T-helper 2 cell treated with Interferon-gamma antibody and Interleukin-4, amounts not matched to agents 5 μg/mL and 100 μg/mL, for 36 hours (primary cell): ENCODE measurements around the gene RALGAPB.
"Not testable (repeated sequence)": the region's sequence is repeated elsewhere in the genome, so short reads cannot be mapped to it uniquely, and the experiment has no call there.

ENCODE experiments used
- DNase-seq: peaks from one replicate; pipeline ENCODE4 v3.0.0; 2021; ENCODE audit warnings: low spot score
- H3K27ac Mint-ChIP-seq: one replicate; pipeline ENCODE4 v1.8.0; 2021; ENCODE audit warnings: mild to moderate bottlenecking, mixed read lengths
- H3K27me3 Mint-ChIP-seq: one replicate; pipeline ENCODE4 v1.8.0; 2021; ENCODE audit warnings: low read depth, mixed read lengths
- H3K36me3 Mint-ChIP-seq: one replicate; pipeline ENCODE4 v1.8.0; 2021; ENCODE audit warnings: low read depth, mixed read lengths
- H3K4me1 Mint-ChIP-seq: one replicate; pipeline ENCODE4 v1.8.0; 2021; ENCODE audit warnings: low read depth, mixed read lengths
- H3K4me3 Mint-ChIP-seq: one replicate; pipeline ENCODE4 v1.8.0; 2022; ENCODE audit warnings: mild to moderate bottlenecking, moderate library complexity, mixed read lengths
- H3K9me3 Mint-ChIP-seq: one replicate; pipeline ENCODE4 v1.8.0; 2021; ENCODE audit warnings: mixed read lengths

Gene RALGAPB

GRCh38 chr20:38583306-38583705, 110.7 kb downstream of the RALGAPB start:
- H3K27me3 Mint-ChIP-seq: no peaks in the 10 kb centered on the region

GRCh38 chr20:38584099-38584763, 111.6 kb downstream of the RALGAPB start:
- Mint-ChIP-seq H3K9me3 (no peaks in the 10 kb centered on the region), H3K27me3 (no peaks in the 10 kb centered on the region), H3K27ac (no peak overlapping the region), H3K36me3 (no peaks in the 10 kb centered on the region), H3K4me3 (no peak overlapping the region), H3K4me1 (no peaks in the 10 kb centered on the region)
- DNase-seq: no peak

More at GRCh38 chr20:38583306-38583705, 110.7 kb downstream of the RALGAPB start:
- DNase-seq: no peak
- Mint-ChIP-seq H3K9me3 (no peaks in the 10 kb centered on the region), H3K27ac (no peak overlapping the region), H3K36me3 (no peaks in the 10 kb centered on the region), H3K4me1 (no peaks in the 10 kb centered on the region), H3K4me3 (no peak overlapping the region)

- Mint-ChIP-seq H3K27me3 (no peaks in the 10 kb centered on the region), H3K36me3 (no peaks in the 10 kb centered on the region), H3K9me3 (no peaks in the 10 kb centered on the region), H3K27ac (no peak overlapping the region), H3K4me1 (no peaks in the 10 kb centered on the region), H3K4me3 (no peak overlapping the region)
- DNase-seq: no peak
These were observed 112.9 kb downstream of the RALGAPB start for GRCh38 chr20:38585404-38586180.

DNA sequence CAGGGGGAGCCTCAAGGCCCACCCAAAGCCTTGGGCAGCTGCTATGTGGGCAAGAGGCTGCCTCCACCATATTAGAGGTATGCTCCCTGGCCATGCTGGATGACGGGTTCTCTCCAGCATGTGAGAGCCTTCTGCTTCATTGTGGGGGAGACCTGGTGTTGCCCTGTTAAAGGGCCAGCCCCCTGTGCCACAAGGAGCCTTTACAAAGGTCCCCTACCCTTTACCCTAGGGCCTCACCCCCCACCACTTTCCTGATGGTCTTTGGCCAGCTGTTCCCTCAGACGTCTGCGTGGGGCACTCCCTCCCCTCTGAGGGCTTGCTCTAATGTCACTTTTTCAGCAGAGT, 113.5 kb downstream of the RALGAPB start:
- Mint-ChIP-seq H3K4me3 (no peak overlapping the region), H3K27me3 (no peaks in the 10 kb centered on the region), H3K36me3 (no peaks in the 10 kb centered on the region), H3K4me1 (no peaks in the 10 kb centered on the region), H3K9me3 (no peaks in the 10 kb centered on the region), H3K27ac (no peak overlapping the region)
- no peak for DNase-seq

DNA sequence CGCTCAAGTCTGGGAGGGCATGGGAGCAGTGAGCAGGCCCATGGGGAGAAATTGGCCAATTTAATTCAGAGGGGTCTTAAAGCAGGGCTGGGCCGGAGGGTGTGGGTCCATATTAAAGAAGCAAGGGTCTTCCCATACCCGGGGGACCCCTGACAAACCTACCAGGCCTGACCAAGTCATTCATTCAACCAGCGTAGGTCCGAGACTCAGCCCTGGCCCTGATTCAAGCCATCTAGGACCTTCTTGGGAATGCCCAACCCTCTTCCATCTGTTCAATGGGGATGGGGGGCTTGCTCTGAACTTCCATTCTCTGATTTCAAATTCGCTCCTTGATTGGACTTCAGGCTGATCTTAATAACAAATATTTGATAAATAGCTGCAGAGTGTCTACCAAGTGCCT, 115.7 kb downstream of the RALGAPB start:
- no peak overlapping the region for H3K4me3 Mint-ChIP-seq
- H3K27me3 Mint-ChIP-seq: no peaks in the 10 kb centered on the region
- H3K4me1 Mint-ChIP-seq: no peaks in the 10 kb centered on the region
- DNase-seq: no peak
- no peak overlapping the region for H3K27ac Mint-ChIP-seq
- no peaks in the 10 kb centered on the region for H3K9me3 Mint-ChIP-seq
- H3K36me3 Mint-ChIP-seq: no peaks in the 10 kb centered on the region

DNA sequence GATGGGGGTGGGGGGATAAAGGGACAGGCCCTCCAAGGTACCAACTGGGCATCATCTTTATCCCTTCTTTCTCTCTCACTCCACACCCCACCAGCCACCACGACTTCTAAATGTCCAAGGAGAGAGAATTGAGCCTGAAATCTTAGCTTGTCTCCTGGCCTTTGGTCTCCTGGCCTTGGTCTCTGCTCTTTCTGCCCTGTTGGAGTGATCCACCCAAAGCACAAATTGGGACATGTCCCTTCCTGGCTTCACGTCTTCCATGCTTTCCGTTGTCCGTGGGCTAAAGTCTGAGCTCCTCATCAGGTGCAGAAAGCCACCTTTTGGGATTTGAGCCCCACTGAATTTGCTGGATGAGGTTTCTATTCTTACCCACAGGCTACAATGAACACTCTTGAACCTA, 116.7 kb downstream of the RALGAPB start:
- Mint-ChIP-seq H3K27me3 (no peaks in the 10 kb centered on the region), H3K4me1 (no peaks in the 10 kb centered on the region), H3K27ac (no peak overlapping the region), H3K36me3 (no peaks in the 10 kb centered on the region), H3K4me3 (no peak overlapping the region), H3K9me3 (no peaks in the 10 kb centered on the region)
- DNase-seq: no peak

DNA sequence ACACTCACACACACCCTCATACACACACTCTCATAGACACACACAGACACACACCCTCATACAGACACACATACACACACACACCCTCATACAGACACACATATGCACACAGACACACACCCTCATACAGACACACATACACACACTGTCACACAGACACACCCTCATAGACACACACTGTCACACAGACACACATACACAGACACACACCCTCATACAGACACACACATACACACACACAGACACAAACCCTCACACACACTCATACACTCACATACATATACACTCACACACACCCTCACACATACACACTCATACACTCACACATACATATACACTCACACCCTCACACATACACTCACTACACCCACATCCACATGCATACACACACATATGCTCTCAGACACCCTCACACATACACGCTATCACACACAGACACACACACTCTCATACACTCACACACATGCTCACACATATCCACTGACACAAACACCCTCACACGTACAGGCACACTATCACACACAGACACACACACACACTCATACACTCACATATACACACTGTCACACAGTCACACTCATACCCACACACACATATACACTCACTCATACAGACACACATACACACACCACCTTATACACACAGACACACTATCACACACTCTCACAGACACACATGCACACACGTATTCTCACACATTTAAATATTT, 117.5 kb downstream of the RALGAPB start:
- Mint-ChIP-seq H3K4me3 (no peak overlapping the region), H3K27me3 (no peaks in the 10 kb centered on the region), H3K27ac (no peak overlapping the region), H3K36me3 (no peaks in the 10 kb centered on the region), H3K4me1 (no peaks in the 10 kb centered on the region), H3K9me3 (no peaks in the 10 kb centered on the region)
- DNase-seq: no peak

GRCh38 chr20:38590676-38591473, 118.2 kb downstream of the RALGAPB start:
- Mint-ChIP-seq H3K27me3 (no peaks in the 10 kb centered on the region), H3K27ac (no peak overlapping the region), H3K4me1 (no peaks in the 10 kb centered on the region), H3K36me3 (no peaks in the 10 kb centered on the region), H3K9me3 (no peaks in the 10 kb centered on the region), H3K4me3 (no peak overlapping the region)
- no peak for DNase-seq

- Mint-ChIP-seq H3K4me1 (no peaks in the 10 kb centered on the region), H3K27me3 (peaks cover under 1% of the 10 kb centered on the region), H3K27ac (no peak overlapping the region), H3K36me3 (no peaks in the 10 kb centered on the region), H3K9me3 (no peaks in the 10 kb centered on the region), H3K4me3 (no peak overlapping the region)
- no peak for DNase-seq
These were observed 119.1 kb downstream of the RALGAPB start for GRCh38 chr20:38591474-38592410.

- H3K4me3 Mint-ChIP-seq, H3K9me3 Mint-ChIP-seq: not testable (repeated sequence)
These were observed 119.8 kb downstream of the RALGAPB start for GRCh38 chr20:38592411-38592790.

GRCh38 chr20:38594281-38594680, 121.6 kb downstream of the RALGAPB start:
- not testable (repeated sequence) for H3K9me3 Mint-ChIP-seq, H3K27ac Mint-ChIP-seq, H3K36me3 Mint-ChIP-seq, H3K4me1 Mint-ChIP-seq, DNase-seq, H3K4me3 Mint-ChIP-seq
- peaks cover 11% of the 10 kb centered on the region for H3K27me3 Mint-ChIP-seq

More at GRCh38 chr20:38592411-38592790, 119.8 kb downstream of the RALGAPB start:
- not testable (repeated sequence) for H3K27me3 Mint-ChIP-seq, H3K27ac Mint-ChIP-seq, H3K4me1 Mint-ChIP-seq, DNase-seq, H3K36me3 Mint-ChIP-seq

DNA sequence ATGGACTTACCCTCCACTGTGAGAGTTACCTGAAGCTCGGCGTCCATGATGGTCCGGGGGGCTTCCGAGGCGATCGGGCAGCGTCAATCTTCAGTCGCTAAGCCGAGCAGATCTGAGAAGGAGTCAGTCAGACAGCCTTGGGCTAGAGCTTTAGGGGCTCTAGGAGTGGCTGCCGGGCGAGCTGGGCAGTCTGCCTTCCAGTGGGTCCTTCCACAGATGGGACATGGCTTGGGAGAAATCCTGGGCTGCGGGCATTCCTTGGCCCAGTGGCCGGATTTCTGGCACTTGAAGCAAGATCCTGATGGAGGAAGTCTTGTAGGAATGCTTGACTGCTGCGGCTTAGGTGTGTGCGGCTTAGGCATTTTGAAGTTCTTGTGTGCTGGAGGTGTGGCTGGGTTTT, 123.2 kb downstream of the RALGAPB start:
- H3K36me3 Mint-ChIP-seq, H3K4me3 Mint-ChIP-seq, H3K4me1 Mint-ChIP-seq, DNase-seq, H3K9me3 Mint-ChIP-seq, H3K27ac Mint-ChIP-seq: not testable (repeated sequence)
- H3K27me3 Mint-ChIP-seq: peaks cover 16% of the 10 kb centered on the region

GRCh38 chr20:38599410-38599882, 126.8 kb downstream of the RALGAPB start:
- no peak overlapping the region for H3K4me3 Mint-ChIP-seq
- no peaks in the 10 kb centered on the region for H3K36me3 Mint-ChIP-seq
- peaks cover 41% of the 10 kb centered on the region for H3K27me3 Mint-ChIP-seq

More at GRCh38 chr20:38599410-38599882, 126.8 kb downstream of the RALGAPB start:
- Mint-ChIP-seq H3K4me1 (peaks cover 5% of the 10 kb centered on the region), H3K27ac (no peak overlapping the region), H3K9me3 (no peaks in the 10 kb centered on the region)
- no peak for DNase-seq
